Measurements from ENCODE around the gene GANAB.
"Not testable (repeated sequence)": the region's sequence is repeated elsewhere in the genome, so short reads cannot be mapped to it uniquely, and the experiment has no call there.

GANAB gene

DNA sequence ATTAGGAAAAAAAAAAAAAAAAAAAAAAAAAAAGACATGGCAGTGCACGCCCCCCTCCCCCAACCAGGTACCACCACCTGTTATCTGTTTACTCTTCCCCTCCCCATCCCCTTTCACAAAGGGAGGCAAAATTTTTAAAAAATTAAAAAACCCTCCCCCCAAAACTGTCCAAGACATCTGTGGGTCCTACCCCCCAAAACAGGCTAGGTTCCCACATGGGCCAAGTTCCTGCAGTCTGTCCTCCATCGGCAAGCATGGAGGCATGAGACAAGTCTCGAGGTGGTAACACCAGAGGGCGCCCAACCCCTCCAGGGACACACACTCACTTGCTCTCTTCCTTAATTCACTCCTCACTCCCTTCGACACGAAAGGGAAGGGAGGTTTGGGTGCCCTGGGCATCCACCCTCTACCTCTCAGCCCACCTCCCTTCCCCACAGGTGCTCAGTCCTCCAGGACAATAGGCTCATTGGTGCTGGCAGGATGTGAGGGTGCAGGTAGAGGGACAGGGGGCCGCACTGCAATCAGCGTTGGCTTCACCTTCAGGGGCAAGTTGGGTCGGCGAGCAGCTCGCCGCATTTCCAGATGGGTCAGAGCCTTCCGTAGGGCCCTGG is 52.9 kb downstream of the GANAB start:
- H3K4me3 ChIP-seq (ENCODE audit: low read depth in 1 of 2, low read length in 2 of 2), result no peak overlapping the region
- H3K9me3 ChIP-seq (ENCODE audit: low read length), result no peaks in the 10 kb centered on the region
- H3K27me3 ChIP-seq (ENCODE audit: control insufficient read depth in 1 of 2, insufficient read depth in 2 of 2, low read length in 2 of 2), result no peaks in the 10 kb centered on the region
- H3K9ac ChIP-seq (ENCODE audit: low read length), result no peak overlapping the region
- H3K27ac ChIP-seq (ENCODE audit: low read depth, low read length), result peak overlapping the region; percentile 46
- H3K36me3 ChIP-seq (ENCODE audit: insufficient read depth, low read length), result peaks cover 52% of the 10 kb centered on the region
- peaks cover 16% of the 10 kb centered on the region for H3K4me1 ChIP-seq (ENCODE audit: insufficient read depth, low read length)

- Histone ChIP-seq H3K9ac (ENCODE audit: low read length) (peak overlapping the region; percentile 85), H3K4me1 (ENCODE audit: insufficient read depth, low read length) (peaks cover 15% of the 10 kb centered on the region), H3K27ac (ENCODE audit: low read depth, low read length) (peak overlapping the region; percentile 99), H3K4me3 (ENCODE audit: low read depth in 1 of 2, low read length in 2 of 2) (no peak overlapping the region), H3K27me3 (ENCODE audit: control insufficient read depth in 1 of 2, insufficient read depth in 2 of 2, low read length in 2 of 2) (no peaks in the 10 kb centered on the region), H3K9me3 (ENCODE audit: low read length) (no peaks in the 10 kb centered on the region), H3K36me3 (ENCODE audit: insufficient read depth, low read length) (peaks cover 49% of the 10 kb centered on the region)
Measured at GRCh38 chr11:62592989-62593421, 53.4 kb downstream of the GANAB start.

DNA sequence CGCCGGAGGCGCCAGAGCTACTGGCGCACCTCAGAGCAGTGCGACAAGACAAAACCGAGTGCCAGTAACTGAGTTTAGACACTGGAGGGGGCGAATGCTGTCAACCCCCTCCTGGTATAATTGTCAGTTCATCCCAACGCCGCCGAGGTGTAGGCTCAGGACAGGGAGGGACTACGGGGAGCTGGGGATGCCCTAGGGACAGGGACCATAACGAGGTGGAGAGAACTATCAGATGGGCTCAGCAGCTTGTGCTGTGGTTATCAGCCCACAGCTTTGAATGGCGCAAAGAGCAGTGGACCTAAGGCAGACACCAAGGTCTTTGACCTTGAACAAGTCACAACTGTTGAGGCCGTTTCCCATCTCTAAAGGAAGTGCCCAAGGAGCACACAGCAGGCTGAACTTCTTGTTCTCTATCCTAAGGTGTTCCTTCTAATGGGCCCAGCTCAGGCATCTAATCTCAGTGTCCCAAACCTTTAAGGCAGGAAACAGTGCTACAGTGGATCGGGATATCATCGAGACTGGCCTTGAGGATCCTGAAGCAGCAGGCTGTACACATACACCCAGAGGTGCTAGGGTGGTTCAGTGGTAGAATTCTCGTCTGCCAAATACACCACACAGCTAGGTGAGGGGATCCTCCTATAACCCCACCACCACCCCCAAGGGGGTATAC is 54.1 kb downstream of the GANAB start:
- no peaks in the 10 kb centered on the region for H3K9me3 ChIP-seq (ENCODE audit: low read length)
- peak overlapping the region; percentile 85 for H3K9ac ChIP-seq (ENCODE audit: low read length)
- peak overlapping the region; percentile 40 to 90 for H3K4me3 ChIP-seq (ENCODE audit: low read depth in 1 of 2, low read length in 2 of 2)
- no peaks in the 10 kb centered on the region for H3K27me3 ChIP-seq (ENCODE audit: control insufficient read depth in 1 of 2, insufficient read depth in 2 of 2, low read length in 2 of 2)
- H3K4me1 ChIP-seq (ENCODE audit: insufficient read depth, low read length), result peaks cover 15% of the 10 kb centered on the region
- peak overlapping the region; percentile 99 for H3K27ac ChIP-seq (ENCODE audit: low read depth, low read length)
- H3K36me3 ChIP-seq (ENCODE audit: insufficient read depth, low read length), result peaks cover 49% of the 10 kb centered on the region

- H3K27ac ChIP-seq (ENCODE audit: low read depth, low read length), result peak within 1 kb of the TSS; percentile 99
- H3K27me3 ChIP-seq (ENCODE audit: control insufficient read depth in 1 of 2, insufficient read depth in 2 of 2, low read length in 2 of 2), result no peaks in the 10 kb centered on the region
- H3K36me3 ChIP-seq (ENCODE audit: insufficient read depth, low read length), result peaks cover 49% of the 10 kb centered on the region
- peak within 1 kb of the TSS; percentile 87 for H3K9ac ChIP-seq (ENCODE audit: low read length)
- peaks cover 15% of the 10 kb centered on the region for H3K4me1 ChIP-seq (ENCODE audit: insufficient read depth, low read length)
- H3K4me3 ChIP-seq (ENCODE audit: low read depth in 1 of 2, low read length in 2 of 2), result peak within 1 kb of the TSS; percentile 78 to 90
- no peaks in the 10 kb centered on the region for H3K9me3 ChIP-seq (ENCODE audit: low read length)
Measured at GRCh38 chr11:62591448-62592145, 54.8 kb downstream of the GANAB start, which contains the start of gene TUT1. Gene TUT1 (minus strand): TSS chr11:62591523. CDS start chr11:62591485, 38 bp downstream.

GRCh38 chr11:62588966-62589637 is 57.3 kb downstream of the GANAB start:
- H3K36me3 ChIP-seq (ENCODE audit: insufficient read depth, low read length), result peaks cover 31% of the 10 kb centered on the region
- H3K4me3 ChIP-seq (ENCODE audit: low read depth in 1 of 2, low read length in 2 of 2), result no peak overlapping the region
- peaks cover 15% of the 10 kb centered on the region for H3K4me1 ChIP-seq (ENCODE audit: insufficient read depth, low read length)
- H3K9me3 ChIP-seq (ENCODE audit: low read length), result no peaks in the 10 kb centered on the region
- H3K27ac ChIP-seq (ENCODE audit: low read depth, low read length), result no peak overlapping the region
- no peaks in the 10 kb centered on the region for H3K27me3 ChIP-seq (ENCODE audit: control insufficient read depth in 1 of 2, insufficient read depth in 2 of 2, low read length in 2 of 2)
- no peak overlapping the region for H3K9ac ChIP-seq (ENCODE audit: low read length)

- H3K4me1 ChIP-seq (ENCODE audit: insufficient read depth, low read length); H3K9ac ChIP-seq (ENCODE audit: low read length); H3K9me3 ChIP-seq (ENCODE audit: low read length); H3K27ac ChIP-seq (ENCODE audit: low read depth, low read length); H3K4me3 ChIP-seq (ENCODE audit: low read depth in 1 of 2, low read length in 2 of 2); H3K27me3 ChIP-seq (ENCODE audit: control insufficient read depth in 1 of 2, insufficient read depth in 2 of 2, low read length in 2 of 2): not testable (repeated sequence)
- H3K36me3 ChIP-seq (ENCODE audit: insufficient read depth, low read length), result peaks cover 34% of the 10 kb centered on the region
Measured at GRCh38 chr11:62585356-62585755, 61.1 kb downstream of the GANAB start.

DNA sequence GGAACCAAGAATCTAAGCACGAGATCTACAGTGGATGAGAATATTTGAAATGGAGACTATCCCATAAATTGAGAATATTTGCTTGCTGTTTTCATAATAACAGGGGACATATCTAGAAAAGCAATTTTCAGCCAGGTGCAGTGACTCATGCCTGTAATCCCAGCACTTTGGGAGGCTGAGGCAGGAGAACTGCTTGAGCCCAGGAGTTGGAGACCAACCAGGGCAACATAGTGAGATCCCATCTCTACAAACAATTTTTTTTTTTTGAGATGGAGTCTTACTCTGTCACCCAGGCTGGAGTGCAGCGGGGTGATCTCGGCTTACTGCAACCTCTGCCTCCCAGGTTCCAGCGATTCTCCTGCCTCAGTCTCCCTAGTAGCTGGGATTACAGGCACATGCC is 64.7 kb downstream of the GANAB start:
- H3K36me3 ChIP-seq (ENCODE audit: insufficient read depth, low read length), result peaks cover 36% of the 10 kb centered on the region
- not testable (repeated sequence) for H3K9ac ChIP-seq (ENCODE audit: low read length); H3K4me3 ChIP-seq (ENCODE audit: low read depth in 1 of 2, low read length in 2 of 2); H3K27ac ChIP-seq (ENCODE audit: low read depth, low read length); H3K9me3 ChIP-seq (ENCODE audit: low read length); H3K27me3 ChIP-seq (ENCODE audit: control insufficient read depth in 1 of 2, insufficient read depth in 2 of 2, low read length in 2 of 2); H3K4me1 ChIP-seq (ENCODE audit: insufficient read depth, low read length)

DNA sequence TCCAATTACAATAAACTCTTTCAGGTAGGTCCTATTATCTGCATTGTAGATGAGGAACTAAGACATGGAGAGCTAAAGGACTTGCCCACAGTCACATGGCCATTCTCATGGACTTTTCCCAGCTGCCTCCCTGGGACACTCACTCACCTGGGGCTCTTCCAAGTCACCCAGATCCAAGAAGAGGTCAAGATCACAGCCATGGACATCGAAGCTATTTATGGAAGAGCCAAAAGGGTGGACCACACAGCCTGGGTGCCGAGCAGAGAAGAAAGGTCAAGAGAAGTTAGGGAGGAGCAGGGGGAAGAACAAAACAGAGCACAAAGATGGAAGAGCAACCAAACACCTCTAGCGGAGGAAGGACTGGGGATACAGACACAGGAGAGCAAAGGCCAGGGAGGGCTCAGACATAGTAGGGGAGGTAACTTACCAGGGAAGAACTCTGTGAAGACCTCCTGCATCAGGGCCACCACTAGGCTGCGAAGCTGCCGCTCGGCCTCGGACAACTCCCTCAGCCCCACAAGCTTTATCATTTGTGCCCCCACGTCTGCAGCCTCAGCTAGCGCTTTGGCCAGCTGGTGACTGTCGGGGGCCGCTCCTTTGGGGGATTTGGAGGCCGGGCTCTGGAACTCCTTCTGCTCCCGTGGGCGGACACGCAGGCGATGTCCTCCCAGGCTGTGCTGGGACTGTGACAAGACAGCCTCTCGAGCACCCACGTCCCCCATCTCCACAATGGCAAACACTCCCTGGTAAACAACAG is 65.3 kb downstream of the GANAB start:
- Histone ChIP-seq H3K9ac (ENCODE audit: low read length) (no peak overlapping the region), H3K27ac (ENCODE audit: low read depth, low read length) (no peak overlapping the region), H3K36me3 (ENCODE audit: insufficient read depth, low read length) (peaks cover 42% of the 10 kb centered on the region), H3K4me1 (ENCODE audit: insufficient read depth, low read length) (no peaks in the 10 kb centered on the region), H3K4me3 (ENCODE audit: low read depth in 1 of 2, low read length in 2 of 2) (no peak overlapping the region), H3K9me3 (ENCODE audit: low read length) (no peaks in the 10 kb centered on the region), H3K27me3 (ENCODE audit: control insufficient read depth in 1 of 2, insufficient read depth in 2 of 2, low read length in 2 of 2) (no peaks in the 10 kb centered on the region)

DNA sequence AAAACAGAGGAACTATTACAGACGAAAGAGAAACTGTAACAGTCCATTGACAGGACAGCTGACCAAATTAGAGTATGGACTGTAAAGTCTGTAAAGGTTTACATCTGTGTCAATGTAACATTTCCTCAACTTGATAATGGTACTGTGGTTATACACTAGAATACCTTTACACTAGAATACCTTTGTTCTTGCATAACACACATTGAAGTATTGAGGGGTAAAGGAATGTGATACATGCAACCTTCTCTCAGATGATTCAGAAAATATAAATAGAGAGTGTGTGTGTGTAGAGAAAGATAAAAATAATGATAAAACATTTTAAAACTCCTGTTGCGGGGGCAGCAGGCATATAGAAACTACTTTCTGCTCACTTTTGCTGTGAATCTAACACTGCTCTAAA is 67.2 kb downstream of the GANAB start:
- Histone ChIP-seq H3K9me3 (ENCODE audit: low read length) (no peaks in the 10 kb centered on the region), H3K9ac (ENCODE audit: low read length) (no peak overlapping the region), H3K4me3 (ENCODE audit: low read depth in 1 of 2, low read length in 2 of 2) (no peak overlapping the region), H3K36me3 (ENCODE audit: insufficient read depth, low read length) (peaks cover 40% of the 10 kb centered on the region), H3K27me3 (ENCODE audit: control insufficient read depth in 1 of 2, insufficient read depth in 2 of 2, low read length in 2 of 2) (no peaks in the 10 kb centered on the region), H3K27ac (ENCODE audit: low read depth, low read length) (no peak overlapping the region), H3K4me1 (ENCODE audit: insufficient read depth, low read length) (peaks cover 12% of the 10 kb centered on the region)

DNA sequence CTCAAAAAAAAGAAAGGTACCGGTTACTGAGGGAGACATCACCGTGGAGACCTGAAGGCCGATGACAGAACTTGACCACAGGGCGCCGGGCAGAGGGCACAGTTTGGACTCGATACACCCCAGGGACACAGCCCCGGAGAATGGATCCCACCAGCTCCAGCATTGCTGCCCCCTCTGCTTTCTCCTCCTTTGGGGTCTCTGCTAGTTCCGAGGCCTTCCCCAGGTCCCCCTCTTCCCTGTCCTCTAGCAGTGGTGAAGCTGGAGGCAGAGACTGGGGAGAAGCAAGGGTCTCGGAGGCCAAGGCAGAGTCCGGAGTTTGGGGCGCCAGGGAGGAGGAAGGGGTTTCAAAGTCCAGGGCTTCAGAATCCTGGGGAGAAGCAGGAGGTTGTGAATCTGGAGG is 67.9 kb downstream of the GANAB start:
- H3K27me3 ChIP-seq (ENCODE audit: control insufficient read depth in 1 of 2, insufficient read depth in 2 of 2, low read length in 2 of 2), result no peaks in the 10 kb centered on the region
- H3K36me3 ChIP-seq (ENCODE audit: insufficient read depth, low read length), result peaks cover 39% of the 10 kb centered on the region
- no peak overlapping the region for H3K9ac ChIP-seq (ENCODE audit: low read length)
- H3K4me1 ChIP-seq (ENCODE audit: insufficient read depth, low read length), result peaks cover 12% of the 10 kb centered on the region
- H3K27ac ChIP-seq (ENCODE audit: low read depth, low read length), result no peak overlapping the region
- no peak overlapping the region for H3K4me3 ChIP-seq (ENCODE audit: low read depth in 1 of 2, low read length in 2 of 2)
- H3K9me3 ChIP-seq (ENCODE audit: low read length), result no peaks in the 10 kb centered on the region

Measured in muscle layer of colon (tissue), 2 donors.